Fibroblast of villous mesenchyme (primary cell): ENCODE data around the gene CADPS. TPM values are rescaled to one million over a fixed set of nuclear protein-coding genes. Genes with fewer than 3 reads are reported as not detected.

ENCODE experiments used
- DNase-seq: peaks from one replicate; pipeline ENCODE4 v3.0.0-alpha.2; 2010; ENCODE audit warnings: low read depth
- H3K4me3 ChIP-seq: 2 replicates; pipeline ENCODE4 v1.5.1; 2011; ENCODE audit warnings: low read depth, mild to moderate bottlenecking, low read length
- CTCF ChIP-seq: IDR thresholded peaks from 2 replicates; pipeline ENCODE4 v1.5.1; 2012; ENCODE audit warnings: low read depth, mild to moderate bottlenecking, low read length; ENCODE audit not compliant: insufficient read depth
- total RNA-seq: library from RNA; depleted of rRNA; stranded (reverse); fragments of >200 nt; gene quantifications from 2 replicates; pipeline ENCODE4 v1.2.3, GENCODE V29; 2012

CADPS gene
- total RNA-seq, 1 donor, result not detected

GRCh38 chr3:62597491-62597890, 277.7 kb downstream of the CADPS start:
- DNase-seq, result no peak
- TF ChIP-seq CTCF, result no peak
- no peak overlapping the region for H3K4me3 ChIP-seq

- no peak overlapping the region for H3K4me3 ChIP-seq
- no peak for TF ChIP-seq CTCF
Measured at GRCh38 chr3:62592408-62592807, 282.8 kb downstream of the CADPS start.

GRCh38 chr3:62589078-62589477, 286.1 kb downstream of the CADPS start:
- no peak for DNase-seq
- no peak for TF ChIP-seq CTCF
- no peak overlapping the region for H3K4me3 ChIP-seq

More at GRCh38 chr3:62592408-62592807, 282.8 kb downstream of the CADPS start:
- DNase-seq, result no peak

GRCh38 chr3:62587579-62588031, 287.6 kb downstream of the CADPS start:
- peak; percentile 77 for DNase-seq
- H3K4me3 ChIP-seq, result no peak overlapping the region
- TF ChIP-seq CTCF, result no peak

- peak; percentile 65 for DNase-seq
- TF ChIP-seq CTCF, result no peak
- H3K4me3 ChIP-seq, result no peak overlapping the region
Measured at GRCh38 chr3:62587169-62587568, 288.0 kb downstream of the CADPS start.

GRCh38 chr3:62586356-62586755, 288.9 kb downstream of the CADPS start:
- TF ChIP-seq CTCF, result no peak
- no peak overlapping the region for H3K4me3 ChIP-seq
- DNase-seq, result peak; percentile 76

GRCh38 chr3:62585861-62586260, 289.4 kb downstream of the CADPS start:
- no peak for TF ChIP-seq CTCF
- DNase-seq, result no peak
- no peak overlapping the region for H3K4me3 ChIP-seq
